Breast epithelium (tissue), 3 donors: ENCODE data around the gene NDUFS1.

Source experiments
- CTCF ChIP-seq, 3 donors: fragments of 450-650 bp; IDR thresholded peaks; one replicate each; pipeline ENCODE4 v1.5.1; 2016 to 2017; ENCODE audit warnings: antibody characterized with exemption in 3 of 3, mild to moderate bottlenecking in 3 of 3, moderate library complexity in 3 of 3
- POLR2A ChIP-seq: fragments of 450-650 bp; IDR thresholded peaks from one replicate; pipeline ENCODE4 v1.6.1; 2016; ENCODE audit warnings: antibody characterized with exemption, mild to moderate bottlenecking, moderate library complexity
- POLR2AphosphoS5 ChIP-seq, 3 donors: sonication (generic); formaldehyde crosslinking; IDR thresholded peaks; one replicate each; pipeline ENCODE4 v1.6.1; 2017; ENCODE audit warnings: antibody characterized with exemption in 3 of 3

GRCh38 chr2:206154197-206154596 is 5.0 kb downstream of the NDUFS1 start:
- TF ChIP-seq CTCF (IDR thresholded peaks at IDR 0.05) (no peak), POLR2AphosphoS5 (IDR thresholded peaks at IDR 0.05) (no peak), POLR2A (no peak)
